IMR-90 (cell line): Measurements from ENCODE around the gene MRAP. TPM values are rescaled to one million over a fixed set of nuclear protein-coding genes. Genes with fewer than 3 reads are reported as not detected.

Experiments
- ATAC-seq: fragments of 200-7000 bp; cut with Tn5 transposase; 2 replicates; pipeline ENCODE4 v1.9.1; 2020; ENCODE audit warnings: low read depth, mild to moderate bottlenecking, moderate library complexity
- BruUV-seq: library from RNA; stranded (reverse); fragments of 400-500 nt; replicated peaks from 2 replicates; lab custom pipeline; 2021; lab: Mats Ljungman, UMichigan
- CTCF ChIA-PET: fragments of 300-600 bp; formaldehyde crosslinking; extraction: SDS; loops from one replicate; lab custom pipeline; 2021; ENCODE audit warnings: antibody characterized with exemption; lab: Yijun Ruan, JAX
- POLR2A ChIA-PET: fragments of 300-600 bp; sonication (Branson Sonifier 250); formaldehyde crosslinking; loops from one replicate; lab custom pipeline; 2022; ENCODE audit warnings: antibody characterized with exemption; ENCODE audit not compliant: unreplicated experiment; lab: Charles Lee
- DNase-seq: peaks from one replicate; pipeline ENCODE4 v3.0.0; 2013
- H2AFZ ChIP-seq: replicated peaks from 2 replicates; pipeline ENCODE3; 2013; ENCODE audit warnings: low read length, mild to moderate bottlenecking; ENCODE audit not compliant: poor library complexity
- H2AK5ac ChIP-seq: 2 replicates; pipeline ENCODE4 v1.6.1; 2013; ENCODE audit warnings: low read depth, low read length, inconsistent platforms
- H2AK9ac ChIP-seq: replicated peaks from 2 replicates; pipeline ENCODE3; 2013; ENCODE audit warnings: mild to moderate bottlenecking, low read depth, low read length, moderate library complexity; ENCODE audit not compliant: poor library complexity
- H2BK120ac ChIP-seq: 2 replicates; pipeline ENCODE4 v1.6.1; 2013; ENCODE audit warnings: low read depth, low read length, inconsistent platforms
- H2BK15ac ChIP-seq: 3 replicates; pipeline ENCODE4 v1.6.1; 2013; ENCODE audit warnings: low read depth, low read length, inconsistent platforms
- H2BK20ac ChIP-seq: 2 replicates; pipeline ENCODE4 v1.6.1; 2013; ENCODE audit warnings: low read depth, mild to moderate bottlenecking, inconsistent platforms, low read length, moderate library complexity
- H2BK5ac ChIP-seq: 2 replicates; pipeline ENCODE4 v1.6.1; 2013; ENCODE audit warnings: mild to moderate bottlenecking, low read depth, low read length, inconsistent platforms; ENCODE audit not compliant: poor library complexity, severe bottlenecking
- H3K14ac ChIP-seq: replicated peaks from 2 replicates; pipeline ENCODE4 v1.6.1; 2013; ENCODE audit warnings: low read depth, low read length, inconsistent platforms
- H3K18ac ChIP-seq: 2 replicates; pipeline ENCODE4 v1.6.1; 2013; ENCODE audit warnings: low read depth, low read length, control low read depth
- H3K23ac ChIP-seq: 2 replicates; pipeline ENCODE4 v1.6.1; 2013; ENCODE audit warnings: low read depth, low read length, inconsistent platforms
- H3K27ac ChIP-seq: 2 replicates; pipeline ENCODE4 v1.5.1; 2013; ENCODE audit warnings: mild to moderate bottlenecking, control low read depth, low read length; ENCODE audit not compliant: insufficient read depth
- H3K27me3 ChIP-seq: 2 replicates; pipeline ENCODE4 v1.6.1; 2013; ENCODE audit warnings: low read length; ENCODE audit not compliant: control insufficient read depth, insufficient read depth
- H3K36me3 ChIP-seq: 2 replicates; pipeline ENCODE4 v1.6.1; 2013; ENCODE audit warnings: low read length, mixed read lengths; ENCODE audit not compliant: control insufficient read depth, insufficient read depth
- H3K4ac ChIP-seq: 2 replicates; pipeline ENCODE4 v1.6.1; 2013; ENCODE audit warnings: low read depth, low read length, inconsistent platforms
- H3K4me1 ChIP-seq: 2 replicates; pipeline ENCODE4 v1.6.1; 2013; ENCODE audit warnings: low read length, mixed read lengths; ENCODE audit not compliant: control insufficient read depth, insufficient read depth
- H3K4me2 ChIP-seq: 2 replicates; pipeline ENCODE4 v1.6.1; 2013; ENCODE audit warnings: low read depth, mild to moderate bottlenecking, control low read depth, low read length, moderate library complexity
- H3K4me3 ChIP-seq: 2 replicates; pipeline ENCODE4 v1.5.1; 2013; ENCODE audit warnings: low read depth, mild to moderate bottlenecking, control low read depth, low read length, moderate library complexity; ENCODE audit not compliant: insufficient read depth
- H3K56ac ChIP-seq: 2 replicates; pipeline ENCODE4 v1.6.1; 2013; ENCODE audit warnings: low read length, inconsistent platforms; ENCODE audit not compliant: insufficient read depth; ENCODE audit errors: extremely low read depth
- H3K79me1 ChIP-seq, 2 experiments: 2 replicates each; pipeline ENCODE4 v1.6.1; 2013; ENCODE audit warnings: low read length in 2 of 2, inconsistent platforms in 1 of 2, low read depth in 1 of 2
- H3K9ac ChIP-seq: 2 replicates; pipeline ENCODE4 v1.6.1; 2013; ENCODE audit warnings: low read depth, low read length, control low read depth
- H3K9me1 ChIP-seq: 2 replicates; pipeline ENCODE4 v1.6.1; 2013; ENCODE audit warnings: low read length, inconsistent platforms; ENCODE audit not compliant: insufficient read depth
- H3K9me3 ChIP-seq: 2 replicates; pipeline ENCODE4 v1.6.1; 2013; ENCODE audit warnings: low read length; ENCODE audit not compliant: control insufficient read depth, insufficient read depth
- H4K20me1 ChIP-seq: 2 replicates; pipeline ENCODE4 v1.6.1; 2013; ENCODE audit warnings: low read length, inconsistent platforms; ENCODE audit not compliant: insufficient read depth
- H4K5ac ChIP-seq: 2 replicates; pipeline ENCODE4 v1.6.1; 2013; ENCODE audit warnings: mild to moderate bottlenecking, low read depth, low read length, control low read depth
- H4K8ac ChIP-seq, 2 experiments: 2 replicates each; pipeline ENCODE4 v1.6.1; 2013; ENCODE audit warnings: low read depth in 2 of 2, low read length in 2 of 2, control low read depth in 1 of 2, inconsistent platforms in 1 of 2
- H4K91ac ChIP-seq: 2 replicates; pipeline ENCODE4 v1.6.1; 2013; ENCODE audit warnings: low read depth, low read length, inconsistent platforms; ENCODE audit not compliant: insufficient read depth
- MAFK ChIP-seq: IDR thresholded peaks from 2 replicates; pipeline ENCODE4 v1.6.1; 2012; ENCODE audit warnings: low read depth, low read length, improper control_type of control experiment
- WGBS, 2 experiments: methylation state at CpG; one replicate each; pipeline versions ENCODE4 v1.1.5 to v1.1.7; 2013; ENCODE audit warnings: missing lambda C conversion rate in 2 of 2; ENCODE audit not compliant: insufficient read length in 1 of 2; ENCODE audit errors: extremely low coverage in 2 of 2; 5-methylcytosine and 5-hydroxymethylcytosine counted together
- dilution Hi-C: fragments of 300-500 bp; cut with HindIII; formaldehyde crosslinking; loops from one replicate; pipeline ENCODE4 v1.14.3; 2018; ENCODE audit warnings: low sequenced_read_pairs; ENCODE audit not compliant: unreplicated experiment
- in situ Hi-C: fragments of 300-500 bp; cut with MboI; formaldehyde crosslinking; loops from 3 replicates; pipeline ENCODE4 v1.14.3; 2019; ENCODE audit warnings: low sequenced_read_pairs, inconsistent platforms, mixed read lengths
- intact Hi-C: fragments of 100-400 bp; cut with micrococcal nuclease; formaldehyde crosslinking; loops from 2 replicates; pipeline ENCODE4 v1.10.0; 2022
- polyA plus RNA-seq, 3 experiments: library from polyadenylated mRNA; depleted of rRNA; stranded (reverse); fragments of >200 nt; gene quantifications; 2 replicates each; pipeline ENCODE4 v1.2.3, GENCODE V29; 2012; ENCODE audit warnings: low replicate concordance in 1 of 3
- total RNA-seq: library from RNA; depleted of rRNA; stranded (reverse); fragments of >200 nt; gene quantifications from 2 replicates; pipeline ENCODE4 v1.2.3, GENCODE V29; 2012
- TF ChIP-seq, protein P1 (sequence below): conservative IDR thresholded peaks from 2 replicates; pipeline ENCODE4 v1.5.1; 2012; ENCODE audit warnings: mild to moderate bottlenecking, low read depth, low read length, improper control_type of control experiment

MRAP gene
- total and polyA plus RNA-seq, 2 of the 4 experiments (the other 2 are of a cell fraction): not detected

DNA sequence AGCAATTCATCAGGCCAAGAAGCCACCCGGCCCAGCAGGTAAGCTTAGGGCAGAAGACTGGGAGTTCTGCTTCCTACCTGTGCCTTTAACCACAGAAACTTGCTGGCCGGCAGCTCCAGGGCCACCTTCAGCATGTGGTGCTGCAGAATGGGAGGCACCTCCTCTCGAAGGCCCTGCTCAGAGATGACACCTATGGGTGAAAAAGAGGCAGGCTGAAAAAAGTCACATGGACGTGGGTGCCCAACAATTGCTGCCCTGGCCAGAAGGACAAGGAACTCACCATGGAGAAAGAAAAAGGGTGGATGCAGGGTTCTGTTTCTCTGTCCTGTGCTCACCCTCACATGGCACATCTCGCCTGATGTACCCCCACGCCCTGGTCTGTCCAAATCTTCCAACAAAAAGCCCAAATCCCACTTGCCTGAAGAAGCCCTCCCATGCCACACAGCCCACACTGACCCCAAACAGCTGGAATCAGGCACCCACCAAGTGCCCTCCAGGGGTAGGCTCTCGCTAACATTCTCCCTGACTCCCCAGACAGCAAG lies 61.1 kb downstream of the MRAP start:
- no peak for DNase-seq
- in situ Hi-C loops (no loop called here), intact Hi-C loops (no loop called here), dilution Hi-C loops (no loop called here)
- Histone ChIP-seq H3K4ac (no peak overlapping the region), H3K23ac (no peak overlapping the region), H3K56ac (no peak overlapping the region), H3K79me1 (peaks cover 10 to 14% of the 10 kb centered on the region in 2 experiments; a peak in 2 of 4 replicates), H4K8ac (no peak overlapping the region), H3K9me1 (no peaks in the 10 kb centered on the region), H3K9ac (no peak overlapping the region), H3K14ac (no peak overlapping the region), H3K4me2 (no peak overlapping the region), H4K91ac (no peak overlapping the region), H3K27me3 (no peaks in the 10 kb centered on the region), H2BK120ac (no peak overlapping the region), H4K20me1 (no peaks in the 10 kb centered on the region), H2BK20ac (no peak overlapping the region), H2AK9ac (no peak overlapping the region), H3K4me1 (peaks cover 2% of the 10 kb centered on the region; the same call in 1 of the 2 replicates), H3K36me3 (peaks cover 73% of the 10 kb centered on the region), H2AK5ac (no peak overlapping the region), H3K18ac (no peak overlapping the region), H2BK15ac (no peak overlapping the region), H3K4me3 (no peak overlapping the region), H4K5ac (no peak overlapping the region), H2AFZ (no peak overlapping the region), H2BK5ac (no peak overlapping the region), H3K9me3 (no peaks in the 10 kb centered on the region), H3K27ac (no peak overlapping the region)
- ChIA-PET POLR2A (no interaction called here), CTCF (interaction anchor here (1.6 kb wide), 1 partner anchor 36 kb away, joined by 3 read pairs; no protein-coding TSS in a partner anchor)
- 80% methylated on average over 1 of the region's 7 CpGs; no CpG with 5 or more reads in 1 of the 2 experiments for WGBS, 2 experiments
- no TSS peak for BruUV-seq
- no peak for TF ChIP-seq MAFK
- TF ChIP-seq, protein P1, sequence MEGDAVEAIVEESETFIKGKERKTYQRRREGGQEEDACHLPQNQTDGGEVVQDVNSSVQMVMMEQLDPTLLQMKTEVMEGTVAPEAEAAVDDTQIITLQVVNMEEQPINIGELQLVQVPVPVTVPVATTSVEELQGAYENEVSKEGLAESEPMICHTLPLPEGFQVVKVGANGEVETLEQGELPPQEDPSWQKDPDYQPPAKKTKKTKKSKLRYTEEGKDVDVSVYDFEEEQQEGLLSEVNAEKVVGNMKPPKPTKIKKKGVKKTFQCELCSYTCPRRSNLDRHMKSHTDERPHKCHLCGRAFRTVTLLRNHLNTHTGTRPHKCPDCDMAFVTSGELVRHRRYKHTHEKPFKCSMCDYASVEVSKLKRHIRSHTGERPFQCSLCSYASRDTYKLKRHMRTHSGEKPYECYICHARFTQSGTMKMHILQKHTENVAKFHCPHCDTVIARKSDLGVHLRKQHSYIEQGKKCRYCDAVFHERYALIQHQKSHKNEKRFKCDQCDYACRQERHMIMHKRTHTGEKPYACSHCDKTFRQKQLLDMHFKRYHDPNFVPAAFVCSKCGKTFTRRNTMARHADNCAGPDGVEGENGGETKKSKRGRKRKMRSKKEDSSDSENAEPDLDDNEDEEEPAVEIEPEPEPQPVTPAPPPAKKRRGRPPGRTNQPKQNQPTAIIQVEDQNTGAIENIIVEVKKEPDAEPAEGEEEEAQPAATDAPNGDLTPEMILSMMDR: 0 out of 2 replicates have a peak, but pooled peaks have one; percentile 11
- ATAC-seq: peak; percentile 61
